GM10266 (cell line): ENCODE measurements around the gene PITHD1.
"Not testable (repeated sequence)": the region's sequence is repeated elsewhere in the genome, so short reads cannot be mapped to it uniquely, and the experiment has no call there.

ENCODE experiments used
- DNase-seq: peaks from one replicate; pipeline ENCODE4 v3.0.0; 2012; ENCODE audit errors: extremely low spot score
- TF ChIP-seq, protein P1 (sequence below): IDR thresholded peaks from 2 replicates; pipeline ENCODE4 v1.5.1; 2012; ENCODE audit warnings: mild to moderate bottlenecking, low read depth; ENCODE audit not compliant: control insufficient read depth, insufficient read depth; ENCODE audit errors: missing control alignments

PITHD1 gene, protein sequence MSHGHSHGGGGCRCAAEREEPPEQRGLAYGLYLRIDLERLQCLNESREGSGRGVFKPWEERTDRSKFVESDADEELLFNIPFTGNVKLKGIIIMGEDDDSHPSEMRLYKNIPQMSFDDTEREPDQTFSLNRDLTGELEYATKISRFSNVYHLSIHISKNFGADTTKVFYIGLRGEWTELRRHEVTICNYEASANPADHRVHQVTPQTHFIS

DNA sequence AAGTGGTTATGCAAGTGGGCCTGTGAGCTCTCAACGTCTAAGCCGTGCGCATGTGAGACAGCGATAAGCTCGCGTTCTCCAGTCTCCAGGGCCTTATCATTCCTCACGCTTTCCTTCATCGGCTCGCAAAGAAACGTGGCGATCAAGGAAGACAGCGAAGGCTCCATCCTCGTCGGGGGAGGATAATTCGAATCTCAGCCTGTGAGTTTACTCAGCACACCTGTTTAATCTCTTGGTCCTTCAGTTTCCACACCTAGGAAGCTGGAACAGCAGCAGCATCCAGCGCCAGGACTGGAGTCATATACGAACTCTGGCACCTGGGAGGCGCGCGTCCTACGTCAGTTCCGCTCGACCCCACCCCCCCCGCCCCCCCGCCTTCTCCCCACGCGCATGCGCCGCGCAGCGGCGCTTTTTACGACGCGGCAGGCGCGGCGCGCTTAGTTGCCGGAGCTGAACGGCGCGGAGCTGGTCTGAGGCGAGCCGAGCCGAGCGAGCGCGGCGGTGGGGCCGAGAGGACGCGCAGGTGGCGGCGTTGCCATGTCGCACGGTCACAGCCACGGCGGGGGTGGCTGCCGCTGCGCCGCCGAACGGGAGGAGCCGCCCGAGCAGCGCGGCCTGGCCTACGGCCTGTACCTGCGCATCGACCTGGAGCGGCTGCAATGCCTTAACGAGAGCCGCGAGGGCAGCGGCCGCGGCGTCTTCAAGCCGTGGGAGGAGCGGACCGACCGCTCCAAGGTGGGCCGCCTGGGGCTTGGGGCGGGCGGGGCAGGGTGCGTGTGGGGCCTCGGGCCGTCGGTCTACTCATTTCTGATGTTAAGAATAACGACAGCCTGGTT is at the start of gene PITHD1:
Gene PITHD1, plus strand, starts transcription at position 440 of the 836 bp plus-strand sequence. Its CDS starts 98 bp downstream, at position 538.
- DNase-seq = peak; percentile 95
- TF ChIP-seq, protein P1, sequence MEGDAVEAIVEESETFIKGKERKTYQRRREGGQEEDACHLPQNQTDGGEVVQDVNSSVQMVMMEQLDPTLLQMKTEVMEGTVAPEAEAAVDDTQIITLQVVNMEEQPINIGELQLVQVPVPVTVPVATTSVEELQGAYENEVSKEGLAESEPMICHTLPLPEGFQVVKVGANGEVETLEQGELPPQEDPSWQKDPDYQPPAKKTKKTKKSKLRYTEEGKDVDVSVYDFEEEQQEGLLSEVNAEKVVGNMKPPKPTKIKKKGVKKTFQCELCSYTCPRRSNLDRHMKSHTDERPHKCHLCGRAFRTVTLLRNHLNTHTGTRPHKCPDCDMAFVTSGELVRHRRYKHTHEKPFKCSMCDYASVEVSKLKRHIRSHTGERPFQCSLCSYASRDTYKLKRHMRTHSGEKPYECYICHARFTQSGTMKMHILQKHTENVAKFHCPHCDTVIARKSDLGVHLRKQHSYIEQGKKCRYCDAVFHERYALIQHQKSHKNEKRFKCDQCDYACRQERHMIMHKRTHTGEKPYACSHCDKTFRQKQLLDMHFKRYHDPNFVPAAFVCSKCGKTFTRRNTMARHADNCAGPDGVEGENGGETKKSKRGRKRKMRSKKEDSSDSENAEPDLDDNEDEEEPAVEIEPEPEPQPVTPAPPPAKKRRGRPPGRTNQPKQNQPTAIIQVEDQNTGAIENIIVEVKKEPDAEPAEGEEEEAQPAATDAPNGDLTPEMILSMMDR = no peak

DNA sequence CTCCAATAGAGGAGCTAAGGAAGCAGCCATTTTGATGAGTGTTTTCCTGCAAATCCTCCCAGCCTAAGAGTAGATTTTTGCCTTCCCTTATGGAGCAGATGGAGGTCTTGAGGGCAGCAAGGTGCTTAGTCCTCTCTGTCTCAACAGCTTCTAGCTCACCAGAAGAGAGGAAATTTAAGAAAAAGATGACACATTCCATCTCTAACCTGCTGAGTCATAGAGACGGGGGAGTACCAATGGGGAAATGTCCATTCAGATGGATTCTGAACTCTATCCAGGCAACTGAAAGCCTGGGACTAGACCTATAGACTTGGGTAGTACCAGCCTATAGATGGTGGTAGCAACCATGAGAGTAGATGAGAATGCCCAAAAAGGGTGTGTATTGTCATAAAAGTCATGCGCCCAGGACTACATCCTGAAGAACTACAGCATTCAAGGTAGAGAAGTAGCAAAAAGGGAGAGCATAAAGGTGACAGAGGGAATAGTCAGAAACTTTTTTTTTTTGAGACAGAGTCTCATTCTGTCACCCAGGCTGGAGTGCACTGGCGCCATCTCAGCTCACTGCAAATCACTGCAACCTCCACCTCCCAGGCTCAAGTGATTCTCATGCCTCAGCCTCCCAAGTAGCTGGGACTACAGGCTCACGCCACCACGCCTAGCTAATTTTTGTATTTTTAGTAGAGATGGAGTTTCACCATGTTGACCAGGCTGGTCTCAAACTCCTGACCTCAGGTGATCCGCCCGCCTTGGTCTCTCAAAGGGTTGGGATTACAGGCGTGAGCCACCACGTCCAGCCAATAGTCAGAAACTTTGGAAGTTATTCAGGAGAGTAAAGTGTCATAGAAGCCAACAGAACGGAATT is 45.6 kb upstream of the PITHD1 start:
- TF ChIP-seq, protein P1 = no peak
- no peak for DNase-seq

DNA sequence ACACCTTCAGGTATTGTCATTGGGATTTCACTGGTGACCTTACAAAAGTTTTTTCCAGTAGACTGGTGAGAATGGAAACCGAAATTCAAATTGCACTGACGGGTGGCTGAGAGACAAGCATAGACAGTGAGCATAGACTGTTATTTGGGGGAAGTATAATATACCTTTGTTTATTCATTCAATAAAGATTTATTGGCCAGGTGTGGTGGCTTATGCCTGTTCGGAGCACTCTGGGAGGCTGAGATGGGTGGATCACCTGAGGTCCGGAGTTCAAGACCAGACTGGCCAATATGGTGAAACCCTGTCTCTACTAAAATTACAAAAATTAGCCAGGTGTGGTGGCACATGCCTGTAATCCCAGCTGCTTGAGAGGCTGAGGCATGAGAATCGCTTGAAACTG is 44.9 kb upstream of the PITHD1 start:
- not testable (repeated sequence) for DNase-seq

DNA sequence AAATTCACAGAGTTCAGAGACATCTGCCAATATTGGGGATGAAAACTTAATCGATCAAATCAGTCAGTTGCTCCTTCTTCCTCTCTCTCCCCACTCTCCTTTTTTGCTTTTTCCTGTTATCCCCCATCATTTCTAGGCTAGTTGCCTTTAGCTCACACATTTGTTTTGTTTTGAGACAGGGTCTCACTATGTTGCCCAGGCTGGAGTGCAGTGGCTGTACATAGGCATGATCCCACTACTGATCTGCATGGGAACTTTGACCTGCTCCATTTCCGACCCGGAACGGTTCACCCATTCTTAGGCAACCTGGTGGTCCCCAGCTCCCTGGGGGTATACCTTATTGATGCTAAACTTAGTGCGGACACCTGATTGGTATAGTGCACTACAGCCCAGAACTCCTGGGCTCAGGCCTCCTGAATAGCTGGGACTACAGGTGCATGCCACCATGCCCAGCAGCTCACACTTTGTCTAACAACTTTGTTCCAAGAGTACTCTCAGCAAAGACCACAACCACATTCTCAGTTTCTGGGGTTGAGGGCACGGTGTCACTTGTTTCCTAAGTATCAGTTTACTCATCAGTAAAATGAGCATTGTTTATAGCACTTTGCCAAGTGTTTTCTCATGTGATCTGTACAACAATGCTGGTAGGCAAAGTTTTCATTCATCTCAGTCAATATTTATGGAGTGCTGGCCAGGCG is 41.6 kb upstream of the PITHD1 start:
- TF ChIP-seq, protein P1 = no peak

DNA sequence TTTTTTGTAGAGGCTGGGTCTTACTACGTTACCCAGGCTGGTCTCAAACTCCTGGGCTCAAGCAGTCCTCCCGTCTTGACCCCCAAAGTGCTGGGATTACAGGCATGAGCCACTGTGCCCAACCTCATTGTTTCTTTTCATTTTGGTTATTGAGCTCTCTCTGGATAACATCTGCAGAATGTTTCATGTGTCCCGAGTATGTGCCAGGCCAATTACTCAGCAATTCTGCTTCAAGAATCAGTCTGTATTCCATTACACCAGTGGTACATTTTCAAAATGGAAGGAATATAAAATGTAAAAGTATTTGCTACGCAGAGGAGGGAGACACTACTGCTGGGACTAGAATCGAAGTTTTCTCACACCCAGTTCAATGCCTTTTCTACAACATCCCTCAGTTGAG is 36.6 kb upstream of the PITHD1 start:
- TF ChIP-seq, protein P1 = no peak
- no peak for DNase-seq

More for the DNA sequence above, 41.6 kb upstream of the PITHD1 start:
- no peak for DNase-seq

DNA sequence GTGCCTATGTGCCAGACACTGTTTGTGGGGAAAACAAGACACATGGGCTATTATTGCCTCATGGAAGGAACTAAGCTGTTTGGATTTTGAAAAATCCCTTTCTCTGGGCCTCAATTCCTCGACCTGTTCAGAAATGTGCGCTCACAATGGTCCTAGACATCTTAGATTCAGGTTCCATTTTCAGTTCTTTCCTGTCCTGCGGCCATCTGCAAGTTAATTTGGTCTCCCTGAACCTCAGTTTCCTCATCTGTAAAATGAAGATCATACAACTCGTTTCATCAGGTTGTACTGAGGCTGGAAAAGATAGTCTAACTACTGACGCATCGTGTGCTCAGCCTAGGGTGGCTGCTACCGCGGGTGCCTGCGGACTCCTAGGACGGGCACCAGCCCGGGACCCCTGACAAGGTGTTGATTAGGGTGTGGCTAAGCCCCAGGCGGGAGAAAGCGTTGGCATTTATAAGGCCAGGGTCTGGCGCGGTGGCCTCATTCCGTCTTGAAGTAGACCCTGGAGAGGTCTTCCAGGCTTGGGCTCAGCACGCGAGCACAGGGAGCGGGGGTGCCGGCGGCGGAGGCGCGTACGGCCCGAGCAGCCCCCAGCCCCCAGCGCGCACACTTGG is 35.4 kb upstream of the PITHD1 start:
- TF ChIP-seq, protein P1 = no peak
- DNase-seq = no peak
